Measurements from ENCODE around the gene POC1B. TPM values are rescaled to one million over a fixed set of nuclear protein-coding genes. Genes with fewer than 3 reads are reported as not detected.

Gene POC1B
- total RNA-seq, 4 donors from 2014 or later, result 22.7 to 38.7 (median 25.1) TPM

DNA sequence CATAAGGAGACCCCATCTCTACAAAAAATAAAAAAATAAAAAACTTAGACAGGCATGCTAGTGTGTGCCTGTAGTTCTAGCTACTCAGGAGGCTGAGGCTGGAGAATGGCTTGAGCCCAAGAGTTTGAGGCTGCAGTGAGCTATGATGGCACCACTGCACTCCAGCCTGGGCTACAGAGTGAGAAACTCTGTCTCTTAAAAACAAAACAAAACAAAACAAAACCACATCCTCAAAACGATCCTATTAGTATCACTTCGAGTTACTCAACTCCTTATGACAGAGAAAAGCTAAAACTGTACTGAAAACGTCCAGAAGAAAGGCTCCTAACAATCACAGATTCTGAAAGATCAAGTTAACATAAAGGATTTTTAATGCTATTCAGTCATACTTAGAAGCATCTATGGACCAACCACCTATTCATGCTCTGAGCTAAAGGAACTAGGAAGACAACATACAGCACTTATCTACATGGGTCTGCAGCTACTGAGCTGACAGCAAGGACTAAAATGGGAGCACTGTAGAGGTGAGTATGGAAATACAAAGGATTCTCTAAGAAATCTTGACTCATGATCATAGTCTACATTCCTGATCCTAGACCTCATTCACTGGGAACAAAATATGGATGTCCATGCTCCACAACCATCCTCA, 98.2 kb downstream of the POC1B start:
- WGBS, 2 donors, result 65 to 67% methylated on average over 3 of the region's 3 CpGs
- Histone ChIP-seq H3K4me3 (no peak overlapping the region), H3K27ac (no peak overlapping the region), H3K27me3 (no peaks in the 10 kb centered on the region), H3K36me3 (peaks cover 0 to 16% (median 0%) of the 10 kb centered on the region in 3 donors), H3K9me3 (no peaks in the 10 kb centered on the region), H3K4me1 (no peaks in the 10 kb centered on the region)
- no peak for DNase-seq (ENCODE audit: low spot score in 2 of 2)
- no peak for TF ChIP-seq EP300 (IDR thresholded peaks at IDR 0.05)
- TF ChIP-seq POLR2A (IDR thresholded peaks at IDR 0.05), result no peak
- TF ChIP-seq, protein P1, sequence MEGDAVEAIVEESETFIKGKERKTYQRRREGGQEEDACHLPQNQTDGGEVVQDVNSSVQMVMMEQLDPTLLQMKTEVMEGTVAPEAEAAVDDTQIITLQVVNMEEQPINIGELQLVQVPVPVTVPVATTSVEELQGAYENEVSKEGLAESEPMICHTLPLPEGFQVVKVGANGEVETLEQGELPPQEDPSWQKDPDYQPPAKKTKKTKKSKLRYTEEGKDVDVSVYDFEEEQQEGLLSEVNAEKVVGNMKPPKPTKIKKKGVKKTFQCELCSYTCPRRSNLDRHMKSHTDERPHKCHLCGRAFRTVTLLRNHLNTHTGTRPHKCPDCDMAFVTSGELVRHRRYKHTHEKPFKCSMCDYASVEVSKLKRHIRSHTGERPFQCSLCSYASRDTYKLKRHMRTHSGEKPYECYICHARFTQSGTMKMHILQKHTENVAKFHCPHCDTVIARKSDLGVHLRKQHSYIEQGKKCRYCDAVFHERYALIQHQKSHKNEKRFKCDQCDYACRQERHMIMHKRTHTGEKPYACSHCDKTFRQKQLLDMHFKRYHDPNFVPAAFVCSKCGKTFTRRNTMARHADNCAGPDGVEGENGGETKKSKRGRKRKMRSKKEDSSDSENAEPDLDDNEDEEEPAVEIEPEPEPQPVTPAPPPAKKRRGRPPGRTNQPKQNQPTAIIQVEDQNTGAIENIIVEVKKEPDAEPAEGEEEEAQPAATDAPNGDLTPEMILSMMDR (IDR thresholded peaks at IDR 0.05), result no peak

DNA sequence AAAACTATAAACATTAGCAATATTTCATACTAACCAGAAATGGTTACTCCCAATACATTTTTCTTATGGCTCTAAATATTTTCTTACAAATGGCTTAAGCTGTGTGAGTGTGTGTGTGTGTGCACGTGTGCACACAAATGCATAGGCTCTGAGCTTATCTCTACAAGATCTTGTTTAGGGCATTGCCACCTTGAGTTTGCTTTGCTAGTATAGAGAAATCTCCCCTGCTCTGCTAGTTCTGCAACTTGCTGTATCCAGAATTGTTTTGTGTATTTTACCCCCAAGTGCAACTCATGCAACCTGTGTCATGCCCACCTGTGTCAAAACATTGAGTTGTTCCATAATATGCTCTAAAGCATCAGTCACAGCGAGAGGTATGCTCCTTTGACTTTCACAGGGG, 101.0 kb downstream of the POC1B start:
- peaks cover 0 to 10% (median 0%) of the 10 kb centered on the region in 3 donors for H3K36me3 ChIP-seq
- no peak overlapping the region for H3K27ac ChIP-seq
- no peaks in the 10 kb centered on the region for H3K9me3 ChIP-seq
- H3K4me1 ChIP-seq, result no peaks in the 10 kb centered on the region
- H3K4me3 ChIP-seq, result no peak overlapping the region
- no peak for DNase-seq (ENCODE audit: low spot score in 2 of 2)
- TF ChIP-seq, protein P1 (IDR thresholded peaks at IDR 0.05), result no peak
- TF ChIP-seq POLR2A (IDR thresholded peaks at IDR 0.05), result no peak
- no peak for TF ChIP-seq EP300 (IDR thresholded peaks at IDR 0.05)
- no peaks in the 10 kb centered on the region for H3K27me3 ChIP-seq
- WGBS, 2 donors, result 97 to 98% methylated on average over 2 of the region's 2 CpGs

DNA sequence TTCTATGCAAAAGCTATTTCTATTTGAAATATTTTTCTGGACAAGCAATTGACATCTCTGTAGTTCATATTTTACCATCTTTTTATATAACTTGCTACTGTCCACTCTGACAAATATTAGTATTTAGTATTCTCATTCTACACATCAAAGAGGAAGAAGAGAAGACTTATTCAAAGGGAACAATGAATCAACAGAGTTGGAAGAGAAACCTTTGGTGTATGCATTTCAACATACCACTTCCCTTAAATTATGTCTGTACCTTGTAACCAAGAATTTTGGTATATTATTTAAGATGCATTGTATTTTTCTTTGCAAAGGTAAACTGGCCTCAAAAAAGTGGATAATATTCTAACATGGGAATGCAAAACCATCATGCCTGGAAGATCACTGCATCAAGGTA, 101.5 kb downstream of the POC1B start:
- H3K4me3 ChIP-seq, result no peak overlapping the region
- no peak for DNase-seq (ENCODE audit: low spot score in 2 of 2)
- TF ChIP-seq EP300 (IDR thresholded peaks at IDR 0.05) (no peak), POLR2A (IDR thresholded peaks at IDR 0.05) (no peak)
- TF ChIP-seq, protein P1 (IDR thresholded peaks at IDR 0.05), result no peak
- no peaks in the 10 kb centered on the region for H3K27me3 ChIP-seq
- H3K27ac ChIP-seq, result no peak overlapping the region
- no peaks in the 10 kb centered on the region for H3K4me1 ChIP-seq
- H3K36me3 ChIP-seq, result peaks cover 0 to 10% (median 0%) of the 10 kb centered on the region in 3 donors
- H3K9me3 ChIP-seq, result no peaks in the 10 kb centered on the region

GRCh38 chr12:89421092-89421835, 104.6 kb downstream of the POC1B start:
- H3K4me1 ChIP-seq, result peaks cover 0 to 11% (median 0%) of the 10 kb centered on the region in 4 donors
- no peak for DNase-seq (ENCODE audit: low spot score in 2 of 2)
- WGBS, 2 donors, result 73 to 76% methylated on average over 6 of the region's 6 CpGs
- H3K36me3 ChIP-seq, result peaks cover 0 to 8% (median 0%) of the 10 kb centered on the region in 3 donors
- H3K9me3 ChIP-seq, result no peaks in the 10 kb centered on the region
- no peak overlapping the region for H3K4me3 ChIP-seq
- no peak overlapping the region for H3K27ac ChIP-seq
- H3K27me3 ChIP-seq, result no peaks in the 10 kb centered on the region
- TF ChIP-seq POLR2A (IDR thresholded peaks at IDR 0.05), result no peak
- no peak for TF ChIP-seq EP300 (IDR thresholded peaks at IDR 0.05)
- TF ChIP-seq, protein P1 (IDR thresholded peaks at IDR 0.05), result peak in 2 of 5 experiments; percentile 12 to 18
